GM19324 (cell line): ENCODE data around the gene IGFBPL1.

Experiments used
- ATAC-seq: cut with Tn5 transposase; IDR thresholded peaks from one replicate; pipeline ENCODE4 v1.9.1; 2021; ENCODE audit warnings: mild to moderate bottlenecking, moderate library complexity; ENCODE audit not compliant: unreplicated experiment, low FRiP score

The IGFBPL1 gene

DNA sequence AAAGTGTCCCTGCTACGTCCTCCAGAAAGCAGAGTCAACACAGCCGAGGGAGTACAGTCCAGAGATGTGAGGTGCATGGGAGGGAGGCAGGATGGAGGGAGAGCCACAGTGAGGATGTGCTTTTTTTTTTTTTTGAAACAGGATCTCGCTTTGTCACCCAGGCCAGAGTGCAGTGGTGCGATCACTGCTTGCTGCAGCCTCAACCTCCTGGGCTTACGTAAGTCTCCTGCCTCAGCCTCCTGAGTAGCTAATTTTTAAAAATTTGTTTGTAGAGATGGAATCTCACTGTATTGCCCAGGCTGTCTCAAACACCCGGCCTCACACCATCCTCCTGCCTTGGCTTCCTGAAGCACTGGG is 65.0 kb downstream of the IGFBPL1 start:
- no peak for ATAC-seq

DNA sequence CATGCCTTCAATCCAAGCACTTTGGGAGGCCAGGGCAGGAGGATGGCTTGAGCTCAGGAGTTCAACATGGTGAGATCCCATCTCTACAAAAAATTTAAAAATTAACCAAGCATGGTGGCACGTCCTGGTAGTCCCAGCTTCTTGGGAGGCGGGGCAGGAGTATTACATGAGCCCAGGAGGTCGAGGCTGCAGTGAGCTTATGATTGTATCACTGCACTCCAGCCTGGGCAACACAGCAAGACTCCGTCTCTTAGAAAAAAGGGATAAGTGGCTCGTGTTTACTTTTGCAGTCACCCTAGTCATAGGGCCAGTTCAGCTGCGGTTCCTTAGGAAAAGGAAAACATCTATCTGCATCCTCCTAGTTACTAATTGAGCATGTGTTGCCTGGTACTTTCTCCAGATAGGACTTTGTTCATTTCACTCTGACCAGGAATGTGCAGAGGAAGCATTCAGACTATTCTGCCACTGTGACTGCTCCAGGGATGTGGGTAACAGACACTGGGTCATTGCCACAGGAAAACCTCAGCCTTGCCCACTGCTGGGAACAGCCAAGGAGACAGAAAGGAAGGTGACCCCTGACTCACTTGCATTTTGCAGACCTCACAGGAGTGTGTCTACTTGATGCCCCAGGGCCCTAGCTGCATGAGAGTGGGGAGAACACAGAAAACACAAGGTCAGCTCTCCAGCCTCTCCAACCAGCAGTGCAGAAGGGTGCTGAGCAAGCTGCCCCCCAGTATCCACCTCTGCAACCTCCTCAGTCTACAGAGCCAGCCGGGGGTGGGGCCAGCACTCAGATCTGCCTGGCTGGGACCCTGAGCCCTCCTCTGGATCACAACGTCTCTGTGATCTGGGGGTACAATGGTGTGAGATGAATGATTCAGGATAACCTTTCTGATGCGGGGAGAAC is 65.6 kb downstream of the IGFBPL1 start:
- ATAC-seq: no peak

DNA sequence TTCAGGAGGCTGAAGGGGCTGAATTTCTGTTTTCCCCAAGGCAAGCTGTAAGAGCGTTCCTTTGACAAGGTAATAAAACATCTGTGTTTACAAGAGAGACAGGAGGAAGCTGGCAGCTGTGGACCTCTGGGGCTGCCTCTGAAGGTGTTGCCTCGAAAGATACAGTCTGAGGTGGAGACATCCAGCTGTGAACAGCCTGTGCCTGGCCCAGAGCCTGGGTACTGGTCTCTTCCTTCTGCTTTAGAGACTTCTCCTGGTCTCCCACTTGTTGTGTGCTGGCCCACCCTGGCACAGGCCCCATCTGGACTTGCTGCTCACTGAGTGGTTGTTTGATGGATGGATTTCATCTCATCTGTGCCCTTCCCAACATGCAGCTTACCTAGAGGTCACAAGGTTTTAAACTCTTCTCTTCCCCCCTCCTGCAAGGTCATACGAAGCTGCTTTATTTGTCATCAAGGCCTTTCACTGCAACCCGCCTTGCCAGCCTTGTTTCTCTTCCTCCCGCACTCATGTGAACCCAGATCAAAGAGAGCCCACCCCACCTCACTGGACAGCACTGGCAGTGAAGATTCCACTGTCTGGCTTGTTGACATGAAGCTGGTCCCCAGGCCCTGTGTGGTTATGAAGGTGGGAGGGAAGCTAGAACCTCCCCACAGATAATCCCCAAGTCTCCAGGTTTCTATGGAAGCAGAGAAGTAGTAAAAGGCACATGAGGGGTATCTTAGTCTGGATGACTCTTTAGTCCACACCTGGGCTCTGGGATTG is 66.7 kb downstream of the IGFBPL1 start:
- ATAC-seq: no peak

DNA sequence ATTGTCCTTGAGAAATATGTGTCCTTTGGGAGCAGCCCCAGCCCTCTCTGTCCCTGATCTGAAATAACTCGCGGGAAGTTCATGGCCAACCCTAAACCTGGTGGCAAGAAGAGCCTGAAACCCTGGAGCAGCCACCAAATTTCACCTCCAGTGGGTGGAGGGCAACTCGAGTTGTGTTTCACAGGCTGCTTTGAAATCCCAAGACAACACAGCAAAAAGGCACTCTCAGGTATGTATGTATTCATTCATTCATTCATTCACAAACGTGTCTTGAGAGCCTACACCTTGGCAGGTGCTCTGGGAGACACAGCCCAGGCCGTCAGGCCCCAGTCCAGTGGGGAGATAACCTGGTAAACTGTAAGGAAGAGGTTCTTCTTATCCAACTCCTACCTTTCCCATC is 67.4 kb downstream of the IGFBPL1 start:
- ATAC-seq: no peak
